Hepatocyte (in vitro differentiated cells): ENCODE data around the gene FMNL2.

Experiments
- EZH2phosphoT487 ChIP-seq: fragments of 200-600 bp; sonication (generic); IDR thresholded peaks from one replicate; pipeline ENCODE4 v1.6.1; 2018; ENCODE audit warnings: antibody characterized with exemption, mild to moderate bottlenecking, low read depth, moderate library complexity; ENCODE audit not compliant: unreplicated experiment, severe bottlenecking
- TF ChIP-seq, protein P1 (sequence below): fragments of 200-600 bp; sonication (generic); IDR thresholded peaks from 2 replicates; pipeline ENCODE4 v1.5.1; 2016; ENCODE audit warnings: antibody characterized with exemption, mild to moderate bottlenecking; ENCODE audit not compliant: poor library complexity

DNA sequence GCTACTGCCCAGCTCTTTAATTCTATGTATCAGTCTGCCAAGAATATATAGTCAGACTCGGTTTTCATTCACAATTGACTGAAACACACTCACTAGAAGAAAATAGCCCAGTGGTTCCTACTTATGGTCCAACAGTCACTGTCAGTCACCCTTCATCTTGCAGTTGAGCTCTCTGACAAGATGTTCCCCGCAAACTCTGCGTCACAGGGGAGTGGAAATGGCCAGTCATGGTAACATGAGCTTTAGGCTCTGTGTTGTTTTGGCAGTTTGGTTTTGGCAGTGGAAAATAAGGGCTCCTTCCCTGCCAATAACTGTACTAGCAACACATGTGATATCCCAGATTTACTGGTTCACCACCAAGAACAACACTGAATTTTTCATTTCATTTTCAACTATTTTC is 259.8 kb downstream of the FMNL2 start:
- TF ChIP-seq, protein P1, sequence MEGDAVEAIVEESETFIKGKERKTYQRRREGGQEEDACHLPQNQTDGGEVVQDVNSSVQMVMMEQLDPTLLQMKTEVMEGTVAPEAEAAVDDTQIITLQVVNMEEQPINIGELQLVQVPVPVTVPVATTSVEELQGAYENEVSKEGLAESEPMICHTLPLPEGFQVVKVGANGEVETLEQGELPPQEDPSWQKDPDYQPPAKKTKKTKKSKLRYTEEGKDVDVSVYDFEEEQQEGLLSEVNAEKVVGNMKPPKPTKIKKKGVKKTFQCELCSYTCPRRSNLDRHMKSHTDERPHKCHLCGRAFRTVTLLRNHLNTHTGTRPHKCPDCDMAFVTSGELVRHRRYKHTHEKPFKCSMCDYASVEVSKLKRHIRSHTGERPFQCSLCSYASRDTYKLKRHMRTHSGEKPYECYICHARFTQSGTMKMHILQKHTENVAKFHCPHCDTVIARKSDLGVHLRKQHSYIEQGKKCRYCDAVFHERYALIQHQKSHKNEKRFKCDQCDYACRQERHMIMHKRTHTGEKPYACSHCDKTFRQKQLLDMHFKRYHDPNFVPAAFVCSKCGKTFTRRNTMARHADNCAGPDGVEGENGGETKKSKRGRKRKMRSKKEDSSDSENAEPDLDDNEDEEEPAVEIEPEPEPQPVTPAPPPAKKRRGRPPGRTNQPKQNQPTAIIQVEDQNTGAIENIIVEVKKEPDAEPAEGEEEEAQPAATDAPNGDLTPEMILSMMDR, result no peak
- TF ChIP-seq EZH2phosphoT487, result no peak
